Measurements from ENCODE around the gene LINGO4. TPM values are rescaled to one million over a fixed set of nuclear protein-coding genes. Genes with fewer than 3 reads are reported as not detected.

LINGO4 gene
- total and polyA plus RNA-seq, 2 of the 13 experiments (the other 11 are each of a cell fraction or from before 2014, with no cell fraction given): 0.02 to 0.05 TPM

DNA sequence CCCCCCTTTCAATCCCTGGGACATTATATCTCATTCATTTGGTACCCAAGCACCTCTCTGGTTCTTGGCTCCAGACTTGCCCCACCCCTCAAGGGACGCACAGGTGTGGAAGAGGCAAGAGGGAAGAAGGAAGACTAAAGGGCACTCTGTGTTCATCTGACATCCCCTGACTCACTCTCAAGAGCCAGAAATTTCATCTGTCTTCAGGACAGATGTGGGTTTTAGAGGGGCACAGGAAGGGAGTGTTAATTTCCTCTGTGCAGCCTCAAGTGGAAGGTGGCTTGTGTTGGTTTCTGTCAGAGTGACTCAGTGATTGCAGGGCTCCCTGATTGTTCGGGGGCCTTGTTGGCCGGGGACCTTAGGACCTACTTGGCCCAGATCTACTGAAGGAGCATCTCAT is 32.0 kb upstream of the LINGO4 start:
- Histone ChIP-seq H3K27ac (ENCODE audit: extremely low read length, insufficient read depth, low read length) (no peak overlapping the region), H3K79me2 (ENCODE audit: insufficient read depth, low read length) (no peaks in the 10 kb centered on the region), H3K9me3 (ENCODE audit: low read length) (no peaks in the 10 kb centered on the region), H2AFZ (ENCODE audit: low read length) (no peak overlapping the region), H3K36me3 (replicated peaks in 1 of 2; ENCODE audit: control insufficient read depth in 1 of 2, insufficient read depth in 2 of 2, low read length in 2 of 2) (no peaks in the 10 kb centered on the region), H4K20me1 (ENCODE audit: insufficient read depth, low read length) (no peaks in the 10 kb centered on the region), H3K9ac (ENCODE audit: insufficient read depth, low read depth, low read length) (no peak overlapping the region), H3K27me3 (ENCODE audit: control insufficient read depth in 1 of 2, insufficient read depth in 2 of 2, low read length in 2 of 2) (no peaks in the 10 kb centered on the region), H3K4me3 (replicated peaks in 1 of 3; ENCODE audit: insufficient read depth in 1 of 3, low read depth in 2 of 3, low read length in 3 of 3) (no peak overlapping the region), H3K4me1 (ENCODE audit: insufficient read depth, low read length) (peaks cover 83% of the 10 kb centered on the region), H3K4me2 (ENCODE audit: low read depth, low read length) (no peak overlapping the region)
- in situ Hi-C loops (cut with HindIII; ENCODE audit: extremely low pct_ligation_motif_present, low pct_unique_long_range_greater_than_20kb): loop anchor here (10.0 kb wide), 2 partner anchors 122 to 242 kb away; partner anchors contain the start of gene CELF3
- POLR2A ChIA-PET: no interaction called here
- DNase-seq (ENCODE audit: low spot score): no peak
- WGBS (ENCODE audit: low lambda C conversion rate): 45% methylated on average over 3 of the region's 3 CpGs
- CTCF ChIA-PET (ENCODE audit: low intra/inter-chr PET ratio, low total read pairs): interaction anchor here (2.1 to 2.5 kb wide), 2 partner anchors 144 to 243 kb away, joined by 13 to 14 read pairs; no protein-coding TSS in a partner anchor
- intact Hi-C loops (cut with micrococcal nuclease; ENCODE audit: unreplicated experiment): loop anchor here (2.0 to 10.0 kb wide), 4 partner anchors 72 to 392 kb away; partner anchors contain the start of genes MRPL9 and TUFT1
- no peak for FAIRE-seq
- ATAC-seq: no peak
- no TSS peak for BruUV-seq (replicated peaks)
- TF ChIP-seq, protein P1, sequence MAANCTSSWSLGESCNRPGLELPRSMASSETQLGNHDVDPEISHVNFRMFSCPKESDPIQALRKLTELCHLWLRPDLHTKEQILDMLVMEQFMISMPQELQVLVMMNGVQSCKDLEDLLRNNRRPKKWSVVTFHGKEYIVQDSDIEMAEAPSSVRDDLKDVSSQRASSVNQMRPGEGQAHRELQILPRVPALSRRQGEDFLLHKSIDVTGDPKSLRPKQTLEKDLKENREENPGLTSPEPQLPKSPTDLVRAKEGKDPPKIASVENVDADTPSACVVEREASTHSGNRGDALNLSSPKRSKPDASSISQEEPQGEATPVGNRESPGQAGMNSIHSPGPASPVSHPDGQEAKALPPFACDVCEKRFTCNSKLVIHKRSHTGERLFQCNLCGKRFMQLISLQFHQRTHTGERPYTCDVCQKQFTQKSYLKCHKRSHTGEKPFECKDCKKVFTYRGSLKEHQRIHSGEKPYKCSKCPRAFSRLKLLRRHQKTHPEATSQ (CRISPR knock-in tag; IDR thresholded peaks at IDR 0.05; ENCODE audit: borderline replicate concordance): no peak
- no peak for TF ChIP-seq MAFF (IDR thresholded peaks at IDR 0.05; ENCODE audit: low read depth, low read length)
- TF ChIP-seq, protein P2, sequence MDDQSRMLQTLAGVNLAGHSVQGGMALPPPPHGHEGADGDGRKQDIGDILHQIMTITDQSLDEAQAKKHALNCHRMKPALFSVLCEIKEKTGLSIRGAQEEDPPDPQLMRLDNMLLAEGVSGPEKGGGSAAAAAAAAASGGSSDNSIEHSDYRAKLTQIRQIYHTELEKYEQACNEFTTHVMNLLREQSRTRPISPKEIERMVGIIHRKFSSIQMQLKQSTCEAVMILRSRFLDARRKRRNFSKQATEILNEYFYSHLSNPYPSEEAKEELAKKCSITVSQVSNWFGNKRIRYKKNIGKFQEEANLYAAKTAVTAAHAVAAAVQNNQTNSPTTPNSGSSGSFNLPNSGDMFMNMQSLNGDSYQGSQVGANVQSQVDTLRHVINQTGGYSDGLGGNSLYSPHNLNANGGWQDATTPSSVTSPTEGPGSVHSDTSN (CRISPR knock-in tag; IDR thresholded peaks at IDR 0.05; ENCODE audit: borderline replicate concordance): no peak
- no peak for TF ChIP-seq KLF16 (CRISPR knock-in tag; IDR thresholded peaks at IDR 0.05)
- no peak for TF ChIP-seq MBD4 (IDR thresholded peaks at IDR 0.05; ENCODE audit: borderline replicate concordance, low read length)
- TF ChIP-seq, protein P3, sequence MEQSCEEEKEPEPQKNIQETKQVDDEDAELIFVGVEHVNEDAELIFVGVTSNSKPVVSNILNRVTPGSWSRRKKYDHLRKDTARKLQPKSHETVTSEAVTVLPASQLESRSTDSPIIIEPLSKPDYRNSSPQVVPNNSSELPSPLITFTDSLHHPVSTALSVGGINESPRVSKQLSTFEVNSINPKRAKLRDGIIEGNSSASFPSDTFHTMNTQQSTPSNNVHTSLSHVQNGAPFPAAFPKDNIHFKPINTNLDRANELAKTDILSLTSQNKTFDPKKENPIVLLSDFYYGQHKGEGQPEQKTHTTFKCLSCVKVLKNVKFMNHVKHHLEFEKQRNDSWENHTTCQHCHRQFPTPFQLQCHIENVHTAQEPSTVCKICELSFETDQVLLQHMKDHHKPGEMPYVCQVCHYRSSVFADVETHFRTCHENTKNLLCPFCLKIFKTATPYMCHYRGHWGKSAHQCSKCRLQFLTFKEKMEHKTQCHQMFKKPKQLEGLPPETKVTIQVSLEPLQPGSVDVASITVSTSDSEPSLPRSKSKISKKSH (CRISPR knock-in tag; IDR thresholded peaks at IDR 0.05; ENCODE audit: borderline replicate concordance): no peak
- TF ChIP-seq, protein P4, sequence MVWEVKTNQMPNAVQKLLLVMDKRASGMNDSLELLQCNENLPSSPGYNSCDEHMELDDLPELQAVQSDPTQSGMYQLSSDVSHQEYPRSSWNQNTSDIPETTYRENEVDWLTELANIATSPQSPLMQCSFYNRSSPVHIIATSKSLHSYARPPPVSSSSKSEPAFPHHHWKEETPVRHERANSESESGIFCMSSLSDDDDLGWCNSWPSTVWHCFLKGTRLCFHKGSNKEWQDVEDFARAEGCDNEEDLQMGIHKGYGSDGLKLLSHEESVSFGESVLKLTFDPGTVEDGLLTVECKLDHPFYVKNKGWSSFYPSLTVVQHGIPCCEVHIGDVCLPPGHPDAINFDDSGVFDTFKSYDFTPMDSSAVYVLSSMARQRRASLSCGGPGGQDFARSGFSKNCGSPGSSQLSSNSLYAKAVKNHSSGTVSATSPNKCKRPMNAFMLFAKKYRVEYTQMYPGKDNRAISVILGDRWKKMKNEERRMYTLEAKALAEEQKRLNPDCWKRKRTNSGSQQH (CRISPR knock-in tag; IDR thresholded peaks at IDR 0.05; ENCODE audit: low read depth): no peak
- TF ChIP-seq ARHGAP35 (CRISPR knock-in tag; IDR thresholded peaks at IDR 0.05; ENCODE audit: borderline replicate concordance): no peak
- TF ChIP-seq, protein P5, sequence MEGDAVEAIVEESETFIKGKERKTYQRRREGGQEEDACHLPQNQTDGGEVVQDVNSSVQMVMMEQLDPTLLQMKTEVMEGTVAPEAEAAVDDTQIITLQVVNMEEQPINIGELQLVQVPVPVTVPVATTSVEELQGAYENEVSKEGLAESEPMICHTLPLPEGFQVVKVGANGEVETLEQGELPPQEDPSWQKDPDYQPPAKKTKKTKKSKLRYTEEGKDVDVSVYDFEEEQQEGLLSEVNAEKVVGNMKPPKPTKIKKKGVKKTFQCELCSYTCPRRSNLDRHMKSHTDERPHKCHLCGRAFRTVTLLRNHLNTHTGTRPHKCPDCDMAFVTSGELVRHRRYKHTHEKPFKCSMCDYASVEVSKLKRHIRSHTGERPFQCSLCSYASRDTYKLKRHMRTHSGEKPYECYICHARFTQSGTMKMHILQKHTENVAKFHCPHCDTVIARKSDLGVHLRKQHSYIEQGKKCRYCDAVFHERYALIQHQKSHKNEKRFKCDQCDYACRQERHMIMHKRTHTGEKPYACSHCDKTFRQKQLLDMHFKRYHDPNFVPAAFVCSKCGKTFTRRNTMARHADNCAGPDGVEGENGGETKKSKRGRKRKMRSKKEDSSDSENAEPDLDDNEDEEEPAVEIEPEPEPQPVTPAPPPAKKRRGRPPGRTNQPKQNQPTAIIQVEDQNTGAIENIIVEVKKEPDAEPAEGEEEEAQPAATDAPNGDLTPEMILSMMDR (CRISPR knock-in tag; IDR thresholded peaks at IDR 0.05): no peak
- no peak for TF ChIP-seq ZNF121 (CRISPR knock-in tag; IDR thresholded peaks at IDR 0.05)
- TF ChIP-seq RBM22 (optimal IDR thresholded peaks at IDR 0.05; ENCODE audit: low read length): no peak
- no peak for TF ChIP-seq ARNT2 (CRISPR knock-in tag; IDR thresholded peaks at IDR 0.05; ENCODE audit: low read depth)
- TF ChIP-seq GLI4 (CRISPR knock-in tag; IDR thresholded peaks at IDR 0.05; ENCODE audit: borderline replicate concordance): no peak
- TF ChIP-seq, protein P6, sequence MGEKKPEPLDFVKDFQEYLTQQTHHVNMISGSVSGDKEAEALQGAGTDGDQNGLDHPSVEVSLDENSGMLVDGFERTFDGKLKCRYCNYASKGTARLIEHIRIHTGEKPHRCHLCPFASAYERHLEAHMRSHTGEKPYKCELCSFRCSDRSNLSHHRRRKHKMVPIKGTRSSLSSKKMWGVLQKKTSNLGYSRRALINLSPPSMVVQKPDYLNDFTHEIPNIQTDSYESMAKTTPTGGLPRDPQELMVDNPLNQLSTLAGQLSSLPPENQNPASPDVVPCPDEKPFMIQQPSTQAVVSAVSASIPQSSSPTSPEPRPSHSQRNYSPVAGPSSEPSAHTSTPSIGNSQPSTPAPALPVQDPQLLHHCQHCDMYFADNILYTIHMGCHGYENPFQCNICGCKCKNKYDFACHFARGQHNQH (CRISPR knock-in tag; IDR thresholded peaks at IDR 0.05): no peak
- TF ChIP-seq TCF12 (IDR thresholded peaks at IDR 0.05): no peak
- TF ChIP-seq TCF12 (CRISPR knock-in tag; IDR thresholded peaks at IDR 0.05): no peak

Data from HepG2 (cell line).